Measurements from ENCODE around the gene ACTR3C.

DNA sequence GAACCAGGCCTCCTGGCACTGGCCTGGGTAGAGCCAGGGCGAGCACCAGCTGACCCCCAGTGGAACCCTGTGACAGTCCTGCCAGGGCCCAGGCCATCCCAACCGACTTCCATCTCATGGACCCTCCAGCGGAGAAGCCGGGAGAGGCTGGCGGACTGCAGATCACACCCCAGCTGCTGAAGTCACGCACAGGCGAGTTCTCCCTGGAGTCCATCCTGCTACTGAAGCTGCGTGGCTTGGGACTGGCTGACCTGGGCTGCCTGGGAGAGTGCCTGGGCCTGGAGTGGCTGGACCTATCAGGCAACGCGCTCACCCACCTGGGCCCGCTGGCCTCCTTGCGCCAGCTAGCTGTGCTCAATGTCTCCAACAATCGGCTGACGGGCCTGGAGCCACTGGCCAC is 13.4 kb upstream of the ACTR3C start:
- TF ChIP-seq, protein P1, sequence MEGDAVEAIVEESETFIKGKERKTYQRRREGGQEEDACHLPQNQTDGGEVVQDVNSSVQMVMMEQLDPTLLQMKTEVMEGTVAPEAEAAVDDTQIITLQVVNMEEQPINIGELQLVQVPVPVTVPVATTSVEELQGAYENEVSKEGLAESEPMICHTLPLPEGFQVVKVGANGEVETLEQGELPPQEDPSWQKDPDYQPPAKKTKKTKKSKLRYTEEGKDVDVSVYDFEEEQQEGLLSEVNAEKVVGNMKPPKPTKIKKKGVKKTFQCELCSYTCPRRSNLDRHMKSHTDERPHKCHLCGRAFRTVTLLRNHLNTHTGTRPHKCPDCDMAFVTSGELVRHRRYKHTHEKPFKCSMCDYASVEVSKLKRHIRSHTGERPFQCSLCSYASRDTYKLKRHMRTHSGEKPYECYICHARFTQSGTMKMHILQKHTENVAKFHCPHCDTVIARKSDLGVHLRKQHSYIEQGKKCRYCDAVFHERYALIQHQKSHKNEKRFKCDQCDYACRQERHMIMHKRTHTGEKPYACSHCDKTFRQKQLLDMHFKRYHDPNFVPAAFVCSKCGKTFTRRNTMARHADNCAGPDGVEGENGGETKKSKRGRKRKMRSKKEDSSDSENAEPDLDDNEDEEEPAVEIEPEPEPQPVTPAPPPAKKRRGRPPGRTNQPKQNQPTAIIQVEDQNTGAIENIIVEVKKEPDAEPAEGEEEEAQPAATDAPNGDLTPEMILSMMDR (IDR thresholded peaks at IDR 0.05), result no peak
- TF ChIP-seq POLR2A (IDR thresholded peaks at IDR 0.05) (no peak), EP300 (IDR thresholded peaks at IDR 0.05) (no peak)
